WTC11 (cell line): ENCODE measurements around the gene FHOD3.

Experiments
- CREB1 ChIP-seq: sonication (generic); formaldehyde crosslinking; IDR thresholded peaks from 2 replicates; pipeline ENCODE4 v1.8.0; 2023; ENCODE audit warnings: mild to moderate bottlenecking, missing genetic modification reagents
- CTCF ChIP-seq: fragments of 200-600 bp; IDR thresholded peaks from 2 replicates; pipeline ENCODE4 v1.8.0; 2022; ENCODE audit warnings: antibody characterized with exemption
- HMGA2 ChIP-seq: fragments of 250-450 bp; sonication (Bioruptor Pico); IDR thresholded peaks from 2 replicates; pipeline ENCODE4 v1.4.0; 2021; ENCODE audit warnings: mild to moderate bottlenecking, moderate library complexity
- MAX ChIP-seq: sonication (generic); formaldehyde crosslinking; IDR thresholded peaks from 2 replicates; pipeline ENCODE4 v1.8.0; 2022; ENCODE audit warnings: mild to moderate bottlenecking, missing genetic modification reagents
- NR2C2 ChIP-seq: sonication (generic); formaldehyde crosslinking; IDR thresholded peaks from 2 replicates; pipeline ENCODE4 v1.8.0; 2022; ENCODE audit warnings: mild to moderate bottlenecking, missing genetic modification reagents
- ZBTB43 ChIP-seq: sonication (generic); formaldehyde crosslinking; IDR thresholded peaks from 2 replicates; pipeline ENCODE4 v1.8.1; 2023; ENCODE audit warnings: mild to moderate bottlenecking, missing genetic modification reagents
- ZNF121 ChIP-seq: sonication (generic); formaldehyde crosslinking; IDR thresholded peaks from 2 replicates; pipeline ENCODE4 v1.8.0; 2023; ENCODE audit warnings: missing genetic modification reagents

- no peak for TF ChIP-seq ZBTB43
- no peak for TF ChIP-seq HMGA2
- no peak for TF ChIP-seq CTCF
- no peak for TF ChIP-seq MAX (CRISPR knock-in tag)
- no peak for TF ChIP-seq ZNF121 (CRISPR knock-in tag)
- TF ChIP-seq CREB1 (CRISPR knock-in tag), result no peak
- TF ChIP-seq NR2C2 (CRISPR knock-in tag), result no peak
Measured at GRCh38 chr18:36680042-36680441, 382.5 kb downstream of the FHOD3 start.
